HG03103 (cell line): ENCODE results near the gene ZBTB44.
"Not testable (repeated sequence)": the region's sequence is repeated elsewhere in the genome, so short reads cannot be mapped to it uniquely, and the experiment has no call there.

Experiments used
- ATAC-seq: cut with Tn5 transposase; IDR thresholded peaks from one replicate; pipeline ENCODE4 v1.9.1; 2021; ENCODE audit warnings: low read depth; ENCODE audit not compliant: unreplicated experiment

Gene ZBTB44

GRCh38 chr11:130251763-130252162 lies 63.0 kb downstream of the ZBTB44 start:
- not testable (repeated sequence) for ATAC-seq

DNA sequence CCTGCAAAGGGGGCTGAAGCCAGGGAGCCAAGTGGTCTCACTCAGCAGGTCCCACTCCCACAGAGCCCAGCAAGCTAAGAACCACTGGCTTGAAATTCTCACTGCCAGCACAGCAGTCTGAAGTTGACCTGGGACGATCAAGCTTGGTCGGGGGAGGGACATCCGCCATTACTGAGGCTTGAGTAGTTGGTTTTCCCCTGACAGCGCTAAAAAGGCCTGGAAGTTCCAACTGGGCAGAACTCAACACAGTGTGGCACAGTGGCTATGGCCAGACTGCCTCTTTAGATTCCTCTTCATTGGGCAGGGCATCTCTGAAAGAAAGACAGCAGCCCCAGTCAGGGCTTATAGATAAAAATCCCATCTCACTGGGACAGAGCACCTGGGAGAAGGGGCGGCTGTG lies 64.8 kb downstream of the ZBTB44 start:
- ATAC-seq = not testable (repeated sequence)

DNA sequence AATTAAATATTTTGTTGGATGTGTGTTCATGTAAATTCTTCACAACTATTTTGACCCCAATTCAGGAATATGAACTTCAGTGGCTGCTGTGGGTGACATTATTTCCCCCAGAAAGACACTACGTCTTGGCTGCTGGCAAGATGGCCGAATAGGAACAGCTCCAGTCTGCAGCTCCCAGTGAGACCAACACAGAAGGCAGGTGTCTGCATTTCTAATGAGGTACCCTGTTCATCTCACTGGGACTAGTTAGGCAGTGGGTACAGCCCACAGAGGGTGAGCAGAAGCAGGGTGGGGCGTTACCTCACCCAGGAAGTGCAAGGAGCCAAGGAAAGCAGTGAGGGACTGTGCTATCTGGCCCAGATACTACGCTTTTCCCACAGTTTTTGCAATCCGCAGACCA lies 65.3 kb downstream of the ZBTB44 start:
- no peak for ATAC-seq

DNA sequence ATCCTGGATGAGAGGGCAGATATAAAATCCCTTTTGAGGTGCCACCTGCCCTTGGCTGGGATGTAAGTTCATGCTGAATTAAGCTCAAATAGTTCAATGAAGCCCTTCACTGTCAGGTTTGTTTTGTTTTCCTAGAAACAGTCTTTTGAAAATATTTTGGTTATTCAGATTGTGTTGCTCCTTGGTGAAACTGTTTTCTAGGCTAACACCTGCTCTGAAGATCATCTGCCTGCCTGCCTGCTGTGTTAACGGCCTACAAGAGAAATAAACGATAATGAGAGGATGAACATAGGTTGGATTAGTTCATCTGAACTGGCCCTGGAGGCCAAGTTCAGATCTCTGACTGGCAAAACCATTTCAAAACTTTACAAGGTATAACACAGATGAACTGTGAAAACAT lies 67.4 kb downstream of the ZBTB44 start:
- no peak for ATAC-seq

DNA sequence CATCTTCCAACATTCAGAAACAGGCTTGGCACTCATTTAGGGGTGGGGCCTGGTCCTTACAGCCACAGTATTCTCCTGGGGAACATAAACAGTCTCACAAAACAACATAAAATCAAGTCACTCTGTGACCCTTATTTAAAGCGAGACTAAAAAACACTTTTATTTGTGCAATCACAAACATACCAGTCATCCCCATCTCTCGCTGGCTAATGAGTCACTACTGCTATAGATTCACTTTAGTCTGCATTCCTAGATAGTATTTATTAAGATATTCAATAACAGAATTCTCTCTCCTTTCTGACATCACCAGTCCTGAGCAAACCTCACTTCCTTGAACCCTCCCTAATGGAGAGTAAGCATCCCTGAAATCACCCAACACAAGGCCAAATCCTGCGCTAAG lies 68.0 kb downstream of the ZBTB44 start:
- ATAC-seq = no peak

DNA sequence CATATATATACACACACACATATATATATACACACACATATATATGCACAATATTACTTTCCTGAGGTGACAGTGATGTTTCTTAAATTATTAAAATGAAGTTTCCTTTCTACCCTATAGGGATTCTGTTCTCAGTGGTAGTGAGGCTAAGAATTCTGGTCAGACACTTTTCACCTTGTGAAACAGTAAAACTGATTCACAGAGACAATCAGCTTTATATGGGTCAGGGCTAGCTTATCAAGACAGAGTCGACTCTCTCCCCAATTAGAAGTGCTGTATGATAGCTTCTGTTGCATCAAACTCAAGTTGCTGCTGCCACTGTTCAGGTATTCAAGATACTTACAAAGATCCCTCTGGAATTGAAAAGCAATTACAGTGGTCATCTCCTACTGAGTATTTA lies 68.4 kb downstream of the ZBTB44 start:
- ATAC-seq = no peak

DNA sequence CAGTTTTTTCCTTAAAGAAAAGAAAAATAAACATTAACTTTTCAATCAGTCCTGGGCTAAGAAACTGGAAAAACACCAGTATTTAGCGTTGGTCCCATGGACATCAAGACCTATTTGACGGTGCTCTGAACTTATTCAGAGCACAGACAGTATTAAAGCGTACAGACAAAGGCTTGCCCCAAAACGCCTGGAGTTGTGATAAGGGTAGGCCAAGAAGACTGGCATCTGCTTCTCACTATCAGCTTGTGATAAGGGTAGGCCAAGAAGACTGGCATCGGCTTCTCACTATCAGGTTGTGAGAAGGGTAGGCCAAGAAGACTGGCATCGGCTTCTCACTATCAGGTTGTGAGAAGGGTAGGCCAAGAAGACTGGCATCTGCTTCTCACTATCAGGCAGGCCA lies 69.3 kb downstream of the ZBTB44 start:
- not testable (repeated sequence) for ATAC-seq

GRCh38 chr11:130244848-130245247 lies 69.9 kb downstream of the ZBTB44 start:
- ATAC-seq = no peak

GRCh38 chr11:130243816-130244215 lies 70.9 kb downstream of the ZBTB44 start:
- peak; percentile 87 for ATAC-seq

GRCh38 chr11:130241713-130242112 lies 73.0 kb downstream of the ZBTB44 start:
- no peak for ATAC-seq

GRCh38 chr11:130237282-130238006 lies 77.3 kb downstream of the ZBTB44 start:
- no peak for ATAC-seq

GRCh38 chr11:130234315-130234714 lies 80.4 kb downstream of the ZBTB44 start:
- ATAC-seq = no peak

DNA sequence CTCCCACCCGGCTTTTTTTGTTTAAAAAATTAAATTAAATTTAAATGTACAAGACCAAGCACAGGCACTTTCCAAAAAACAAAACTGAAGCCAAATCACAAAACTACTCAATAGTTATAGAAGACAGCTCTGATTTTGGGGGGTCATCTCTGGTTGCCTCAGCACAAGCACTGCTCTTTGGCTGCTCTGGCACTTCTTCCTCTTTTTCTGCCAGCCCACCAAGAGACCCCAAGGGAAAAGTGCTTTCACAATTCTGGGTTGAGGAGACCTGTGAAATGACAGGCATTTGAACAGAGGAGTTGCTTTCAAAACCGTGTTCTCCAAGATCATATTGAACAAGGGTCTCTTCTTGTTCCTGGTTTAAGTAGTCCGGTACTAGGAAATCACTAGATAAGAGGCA lies 80.8 kb downstream of the ZBTB44 start:
- not testable (repeated sequence) for ATAC-seq

GRCh38 chr11:130233486-130233885 lies 81.2 kb downstream of the ZBTB44 start:
- not testable (repeated sequence) for ATAC-seq

DNA sequence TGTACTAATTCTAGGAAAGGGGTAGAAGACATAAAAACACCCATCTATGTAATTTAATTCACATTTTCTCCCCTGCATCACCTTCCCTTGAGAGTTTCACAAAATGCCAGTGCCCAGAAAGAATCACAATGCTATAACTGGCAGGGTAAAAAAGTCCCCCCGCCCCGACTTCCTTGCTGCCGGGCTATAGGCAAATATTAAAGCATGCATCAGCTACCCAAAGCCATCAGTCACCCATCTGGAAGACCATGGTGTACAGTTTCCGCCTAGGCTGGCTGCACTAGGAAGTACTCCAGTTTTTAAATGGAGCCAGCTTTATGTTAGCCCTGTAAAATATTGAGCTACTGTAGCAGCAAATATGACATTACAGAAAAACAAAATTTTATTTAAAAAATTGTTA lies 87.3 kb downstream of the ZBTB44 start:
- no peak for ATAC-seq

GRCh38 chr11:130223291-130223971 lies 91.3 kb downstream of the ZBTB44 start:
- no peak for ATAC-seq

DNA sequence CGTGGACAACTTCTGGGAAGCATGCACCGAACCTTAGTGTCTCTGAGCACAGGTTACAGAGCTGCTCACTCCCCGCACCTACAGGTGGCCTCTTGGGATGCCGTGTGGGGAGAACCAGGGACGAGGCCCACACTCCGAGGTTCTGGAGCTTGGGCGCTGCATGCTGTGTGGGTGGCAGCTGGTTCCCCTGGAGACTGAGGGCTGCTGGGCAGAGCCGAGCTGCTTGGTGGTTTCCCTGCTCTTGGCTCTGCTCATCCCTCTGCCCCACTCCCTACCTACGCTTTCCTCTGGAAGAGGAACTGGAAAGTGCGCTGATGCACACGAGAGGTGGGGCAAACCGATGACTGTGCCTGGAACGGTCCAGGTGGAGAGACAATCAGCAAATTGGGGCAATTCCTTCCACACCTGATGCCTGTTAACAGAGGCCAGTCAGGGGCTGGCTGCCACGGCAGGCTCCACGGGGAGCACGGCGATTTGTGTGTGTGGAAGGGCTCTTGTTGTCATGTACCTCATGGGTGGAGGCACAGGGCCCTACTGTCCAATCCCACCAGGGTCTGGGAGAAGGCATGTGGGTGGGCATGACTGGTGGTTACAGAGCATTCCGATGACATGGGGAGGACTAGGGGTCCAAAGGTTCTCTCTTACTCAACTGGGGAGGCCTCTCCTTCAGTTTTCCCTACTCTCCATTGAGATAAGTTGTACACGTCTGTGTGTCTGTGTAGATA lies 94.2 kb downstream of the ZBTB44 start:
- ATAC-seq = no peak

DNA sequence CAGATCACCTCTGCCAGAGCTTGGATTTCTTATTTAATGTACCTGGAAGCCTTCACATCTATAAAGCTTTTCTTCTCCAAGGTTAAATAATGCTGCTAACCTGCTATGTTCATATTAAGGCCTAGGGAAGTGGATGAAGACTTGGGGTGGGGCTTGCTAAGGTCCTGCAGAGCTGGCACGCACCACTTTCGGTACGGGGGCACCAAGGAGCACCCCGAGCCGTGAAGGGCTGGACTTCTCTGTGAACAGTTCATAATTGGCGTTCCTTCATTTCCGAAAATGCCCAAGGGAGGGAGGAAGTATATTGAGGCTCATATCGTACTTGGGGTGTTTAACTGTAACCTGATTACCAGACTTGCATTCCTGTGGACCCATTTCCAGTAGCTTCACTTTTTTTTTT lies 95.6 kb downstream of the ZBTB44 start:
- ATAC-seq = no peak

DNA sequence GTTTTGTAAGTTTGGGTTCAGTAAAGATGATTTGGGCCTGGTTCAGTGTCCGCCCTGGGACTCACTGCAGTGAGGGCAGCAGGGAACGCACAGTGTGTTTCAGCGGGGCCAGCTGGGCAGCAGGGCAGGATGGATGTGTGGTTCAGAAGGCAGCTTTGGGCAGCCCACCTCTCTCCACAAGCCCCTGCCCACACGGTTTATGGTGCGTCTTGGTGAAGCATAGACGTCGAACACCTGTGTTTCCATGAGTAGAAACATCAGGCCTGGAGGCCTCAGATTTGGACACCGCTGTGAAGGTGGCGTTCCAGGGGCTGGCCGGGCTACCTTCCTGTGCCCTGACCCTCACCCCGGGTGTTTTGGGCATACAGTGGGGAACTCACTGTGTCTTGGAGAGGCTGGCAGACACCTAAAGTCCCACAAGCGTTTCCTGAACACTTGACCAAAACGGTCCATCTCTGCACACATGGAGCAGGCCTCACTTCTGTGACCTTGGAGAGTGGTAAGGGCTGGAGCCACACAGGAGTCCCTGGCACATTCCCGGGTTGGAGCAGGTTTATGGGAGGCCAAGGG lies 96.1 kb downstream of the ZBTB44 start:
- no peak for ATAC-seq

- no peak for ATAC-seq
These were observed 97.3 kb downstream of the ZBTB44 start for GRCh38 chr11:130217133-130218031.
